HEK293 (cell line): ENCODE data around the gene CASK.

ENCODE experiments used
- CTCF ChIP-seq: fragments of 450-650 bp; formaldehyde crosslinking; IDR thresholded peaks from 2 replicates; pipeline ENCODE4 v1.5.1; 2016; ENCODE audit warnings: missing biosample characterization, missing genetic modification characterization
- HOXC10 ChIP-seq: sonication (generic); formaldehyde crosslinking; IDR thresholded peaks from 2 replicates; pipeline ENCODE4 v1.8.1; 2023; ENCODE audit warnings: mild to moderate bottlenecking, missing genetic modification reagents
- MZF1 ChIP-seq: fragments of 450-650 bp; formaldehyde crosslinking; IDR thresholded peaks from 2 replicates; pipeline ENCODE4 v1.5.1; 2017; ENCODE audit warnings: missing biosample characterization, missing genetic modification characterization, borderline replicate concordance
- SP3 ChIP-seq: fragments of 450-650 bp; formaldehyde crosslinking; IDR thresholded peaks from 2 replicates; pipeline ENCODE4 v1.5.1; 2016; ENCODE audit warnings: missing biosample characterization, missing genetic modification characterization
- TCF7L2 ChIP-seq: IDR thresholded peaks from 2 replicates; pipeline ENCODE4 v1.6.1; 2011; ENCODE audit warnings: low read depth, mild to moderate bottlenecking, inconsistent platforms, low read length, moderate library complexity, borderline replicate concordance
- ZNF184 ChIP-seq: fragments of 450-650 bp; IDR thresholded peaks from 2 replicates; pipeline ENCODE4 v1.5.1; 2018; ENCODE audit warnings: missing biosample characterization, mild to moderate bottlenecking, missing genetic modification characterization
- ZNF354C ChIP-seq: fragments of 450-650 bp; formaldehyde crosslinking; IDR thresholded peaks from 2 replicates; pipeline ENCODE4 v1.5.1; 2016; ENCODE audit warnings: missing biosample characterization, missing genetic modification characterization, low read depth, borderline replicate concordance
- ZNF560 ChIP-seq: fragments of 450-650 bp; formaldehyde crosslinking; IDR thresholded peaks from 2 replicates; pipeline ENCODE4 v1.5.1; 2017; ENCODE audit warnings: missing biosample characterization, missing genetic modification characterization, borderline replicate concordance
- ZNF664 ChIP-seq: fragments of 450-650 bp; formaldehyde crosslinking; IDR thresholded peaks from 2 replicates; pipeline ENCODE4 v1.5.1; 2016; ENCODE audit warnings: missing biosample characterization, missing genetic modification characterization

- TF ChIP-seq CTCF (tag by site-specific recombination) (no peak), ZNF354C (tag by site-specific recombination) (no peak), SP3 (tag by site-specific recombination) (no peak), ZNF184 (no peak), TCF7L2 (no peak), ZNF664 (tag by site-specific recombination) (no peak), ZNF560 (tag by site-specific recombination) (no peak), MZF1 (tag by site-specific recombination) (no peak), HOXC10 (no peak)
These were observed 33.3 kb downstream of the CASK start for GRCh38 chrX:41890026-41890423.
